ENCODE data around the gene PURA. TPM values are rescaled to one million over a fixed set of nuclear protein-coding genes. Genes with fewer than 3 reads are reported as not detected.

Gene PURA
- total RNA-seq, 4 donors from 2014 or later, result 37.4 to 60.5 (median 44.7) TPM

DNA sequence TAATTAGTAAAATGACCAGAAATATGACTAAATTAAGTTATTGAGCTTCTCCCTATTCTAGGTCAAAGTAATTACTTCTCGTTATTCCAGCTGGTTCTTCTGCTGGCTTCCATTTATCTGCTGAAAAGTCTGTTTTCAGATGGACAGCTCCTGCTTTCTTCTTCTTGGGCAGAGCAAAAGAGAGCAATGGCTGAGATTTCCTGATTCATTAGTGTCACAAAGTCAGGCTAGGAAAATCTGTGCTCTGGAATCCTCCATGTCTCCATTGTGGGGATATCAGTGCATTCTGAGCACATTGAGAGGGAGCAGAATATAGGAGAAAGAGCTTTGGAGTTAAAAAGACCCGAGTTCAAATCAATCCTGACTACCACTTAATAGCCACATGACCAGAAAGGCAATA, 37.1 kb upstream of the PURA start:
- Histone ChIP-seq H3K4me1 (no peaks in the 10 kb centered on the region), H3K27ac (no peak overlapping the region), H3K27me3 (no peaks in the 10 kb centered on the region), H3K4me3 (replicated peaks in 1 of 3) (no peak overlapping the region), H3K36me3 (no peaks in the 10 kb centered on the region), H3K9me3 (no peaks in the 10 kb centered on the region)
- TF ChIP-seq, protein P1, sequence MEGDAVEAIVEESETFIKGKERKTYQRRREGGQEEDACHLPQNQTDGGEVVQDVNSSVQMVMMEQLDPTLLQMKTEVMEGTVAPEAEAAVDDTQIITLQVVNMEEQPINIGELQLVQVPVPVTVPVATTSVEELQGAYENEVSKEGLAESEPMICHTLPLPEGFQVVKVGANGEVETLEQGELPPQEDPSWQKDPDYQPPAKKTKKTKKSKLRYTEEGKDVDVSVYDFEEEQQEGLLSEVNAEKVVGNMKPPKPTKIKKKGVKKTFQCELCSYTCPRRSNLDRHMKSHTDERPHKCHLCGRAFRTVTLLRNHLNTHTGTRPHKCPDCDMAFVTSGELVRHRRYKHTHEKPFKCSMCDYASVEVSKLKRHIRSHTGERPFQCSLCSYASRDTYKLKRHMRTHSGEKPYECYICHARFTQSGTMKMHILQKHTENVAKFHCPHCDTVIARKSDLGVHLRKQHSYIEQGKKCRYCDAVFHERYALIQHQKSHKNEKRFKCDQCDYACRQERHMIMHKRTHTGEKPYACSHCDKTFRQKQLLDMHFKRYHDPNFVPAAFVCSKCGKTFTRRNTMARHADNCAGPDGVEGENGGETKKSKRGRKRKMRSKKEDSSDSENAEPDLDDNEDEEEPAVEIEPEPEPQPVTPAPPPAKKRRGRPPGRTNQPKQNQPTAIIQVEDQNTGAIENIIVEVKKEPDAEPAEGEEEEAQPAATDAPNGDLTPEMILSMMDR (IDR thresholded peaks at IDR 0.05), result no peak
- TF ChIP-seq POLR2A (IDR thresholded peaks at IDR 0.05), result no peak
- DNase-seq, result no peak
- intact Hi-C loops (cut with DNase I), result loop anchor here (10.0 kb wide), 1 partner anchor 278 kb away; no protein-coding TSS in a partner anchor
- WGBS, 2 donors, result 67 to 74% methylated on average over 2 of the region's 2 CpGs

- intact Hi-C loops (cut with DNase I), result no loop called here
- Histone ChIP-seq H3K27me3 (no peaks in the 10 kb centered on the region), H3K36me3 (no peaks in the 10 kb centered on the region), H3K27ac (no peak overlapping the region), H3K9me3 (no peaks in the 10 kb centered on the region), H3K4me1 (peaks cover 10 to 11% of the 10 kb centered on the region in 2 donors), H3K4me3 (replicated peaks in 1 of 3) (no peak overlapping the region)
- WGBS, 2 donors, result 92 to 93% methylated on average over 1 of the region's 1 CpG
- TF ChIP-seq, protein P1 (IDR thresholded peaks at IDR 0.05), result no peak
- TF ChIP-seq POLR2A (IDR thresholded peaks at IDR 0.05), result no peak
- DNase-seq, result no peak
These were observed 30.8 kb upstream of the PURA start for GRCh38 chr5:140083120-140083519.

DNA sequence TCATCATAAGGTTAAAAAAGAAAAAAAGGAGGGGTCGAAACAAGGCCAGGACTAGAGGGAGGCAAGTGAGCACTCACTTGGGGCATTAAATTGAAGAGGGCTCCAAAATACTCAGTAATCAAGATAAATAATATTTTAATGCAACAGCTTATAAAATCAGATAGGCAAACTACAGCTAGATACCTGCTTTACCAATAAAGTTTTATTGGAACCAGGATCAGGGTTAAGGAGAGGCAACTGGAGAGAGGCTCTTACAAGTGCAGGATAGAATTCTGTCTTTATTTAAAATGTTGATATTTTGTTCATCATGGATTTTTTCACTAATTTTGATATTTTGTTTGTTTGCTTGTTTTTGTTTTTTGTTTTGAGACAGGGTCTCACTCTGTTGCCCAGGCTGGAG, 30.3 kb upstream of the PURA start:
- no peaks in the 10 kb centered on the region for H3K36me3 ChIP-seq
- H3K4me1 ChIP-seq, result peaks cover 10 to 11% of the 10 kb centered on the region in 2 donors
- DNase-seq, result no peak
- H3K4me3 ChIP-seq (replicated peaks in 1 of 3), result no peak overlapping the region
- no peaks in the 10 kb centered on the region for H3K9me3 ChIP-seq
- H3K27ac ChIP-seq, result no peak overlapping the region
- no peak for TF ChIP-seq POLR2A (IDR thresholded peaks at IDR 0.05)
- TF ChIP-seq, protein P1 (IDR thresholded peaks at IDR 0.05), result no peak
- intact Hi-C loops (cut with DNase I), result no loop called here
- no peaks in the 10 kb centered on the region for H3K27me3 ChIP-seq
- 90 to 94% methylated on average over 1 of the region's 1 CpG for WGBS, 2 donors

- intact Hi-C loops (cut with DNase I), result no loop called here
- Histone ChIP-seq H3K27me3 (no peaks in the 10 kb centered on the region), H3K4me1 (peaks cover 10 to 11% of the 10 kb centered on the region in 2 donors), H3K4me3 (replicated peaks in 1 of 3) (no peak overlapping the region), H3K27ac (peak overlapping the region; percentile 2 to 48 (median 35)), H3K9me3 (no peaks in the 10 kb centered on the region), H3K36me3 (no peaks in the 10 kb centered on the region)
- WGBS, 2 donors, result 22 to 30% methylated on average over 4 of the region's 4 CpGs
- peak; percentile 78 to 81 for DNase-seq
- TF ChIP-seq POLR2A (IDR thresholded peaks at IDR 0.05), result peak in 1 of 2 donors; percentile 29
- TF ChIP-seq, protein P1 (IDR thresholded peaks at IDR 0.05), result no peak
These were observed 29.4 kb upstream of the PURA start for GRCh38 chr5:140084541-140084940.

DNA sequence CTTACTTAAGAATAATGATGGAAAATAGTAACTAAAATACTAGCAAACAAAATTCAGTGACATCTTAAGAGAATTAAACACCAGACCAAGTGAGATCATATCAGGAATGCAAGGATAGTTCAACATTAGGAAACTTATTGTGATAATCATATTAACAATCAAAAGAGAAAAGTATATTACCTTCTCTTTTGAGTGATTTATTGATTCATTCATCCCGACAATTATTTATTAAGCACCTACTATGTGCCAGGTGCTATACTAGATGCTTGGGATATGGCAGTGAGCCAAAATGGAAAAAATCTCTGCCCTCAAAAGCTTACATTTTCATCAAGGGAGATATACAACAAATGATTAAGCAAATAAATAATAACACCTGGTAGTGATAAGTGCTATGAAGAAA, 23.7 kb upstream of the PURA start:
- DNase-seq, result no peak
- H3K4me3 ChIP-seq (replicated peaks in 1 of 3), result no peak overlapping the region
- peaks cover under 1% of the 10 kb centered on the region in 2 donors for H3K4me1 ChIP-seq
- no peaks in the 10 kb centered on the region for H3K36me3 ChIP-seq
- TF ChIP-seq, protein P1 (IDR thresholded peaks at IDR 0.05), result no peak
- TF ChIP-seq POLR2A (IDR thresholded peaks at IDR 0.05), result no peak
- no peaks in the 10 kb centered on the region for H3K9me3 ChIP-seq
- intact Hi-C loops (cut with DNase I), result no loop called here
- 80 to 92% methylated on average over 1 of the region's 1 CpG for WGBS, 2 donors
- no peaks in the 10 kb centered on the region for H3K27me3 ChIP-seq
- H3K27ac ChIP-seq, result no peak overlapping the region

All from thyroid gland (tissue), 4 donors.